Astrocyte of the cerebellum (primary cell): ENCODE data around the gene TECTB.

Experiments used
- DNase-seq: peaks from one replicate; pipeline ENCODE4 v3.0.0-alpha.2; 2011; ENCODE audit warnings: low read depth
- H3K4me3 ChIP-seq: 2 replicates; pipeline ENCODE4 v1.5.1; 2011; ENCODE audit warnings: mild to moderate bottlenecking, low read depth, low read length, moderate library complexity
- CTCF ChIP-seq: IDR thresholded peaks from 2 replicates; pipeline ENCODE4 v1.5.1; 2012; ENCODE audit warnings: low read length, low read depth, moderate library complexity, mild to moderate bottlenecking; ENCODE audit errors: missing control alignments
- in situ Hi-C: cut with HindIII; loops from 2 replicates; pipeline ENCODE4 v1.10.0; 2017; ENCODE audit warnings: low sequenced_read_pairs

Gene TECTB

GRCh38 chr10:112335868-112336265, 52.7 kb downstream of the TECTB start:
- in situ Hi-C loops, result no loop called here
- H3K4me3 ChIP-seq, result no peak overlapping the region
- TF ChIP-seq CTCF, result no peak
- DNase-seq, result no peak

GRCh38 chr10:112336556-112337201, 53.5 kb downstream of the TECTB start:
- TF ChIP-seq CTCF, result no peak
- DNase-seq, result no peak
- in situ Hi-C loops, result no loop called here
- H3K4me3 ChIP-seq, result no peak overlapping the region

- no peak overlapping the region for H3K4me3 ChIP-seq
- in situ Hi-C loops, result no loop called here
- TF ChIP-seq CTCF, result no peak
- DNase-seq, result no peak
Measured at GRCh38 chr10:112338957-112339356, 55.8 kb downstream of the TECTB start.

- DNase-seq, result no peak
- in situ Hi-C loops, result no loop called here
- no peak for TF ChIP-seq CTCF
- H3K4me3 ChIP-seq, result no peak overlapping the region
Measured at GRCh38 chr10:112340601-112341000, 57.4 kb downstream of the TECTB start.

- in situ Hi-C loops, result no loop called here
- DNase-seq, result no peak
- no peak for TF ChIP-seq CTCF
Measured at GRCh38 chr10:112343056-112343806, 60.0 kb downstream of the TECTB start.

GRCh38 chr10:112344261-112344660, 61.1 kb downstream of the TECTB start:
- no peak overlapping the region for H3K4me3 ChIP-seq
- in situ Hi-C loops, result no loop called here
- DNase-seq, result no peak
- no peak for TF ChIP-seq CTCF

More at GRCh38 chr10:112343056-112343806, 60.0 kb downstream of the TECTB start:
- H3K4me3 ChIP-seq, result no peak overlapping the region
